Measurements from ENCODE around the gene APOL5. TPM values are rescaled to one million over a fixed set of nuclear protein-coding genes. Genes with fewer than 3 reads are reported as not detected.

The APOL5 gene
- total RNA-seq, 1 experiment from 2014 or later = not detected

- TF ChIP-seq CTCF (IDR thresholded peaks at IDR 0.05; ENCODE audit: unreplicated experiment) = no peak
- ChIA-PET POLR2A (interaction anchor here (0.7 kb wide), 1 partner anchor 113 kb away, joined by 3 read pairs; no protein-coding TSS in a partner anchor), CTCF (no interaction called here)
- no peak overlapping the region for H3K27ac Mint-ChIP-seq (ENCODE audit: low read depth, unreplicated experiment)
- H3K4me3 Mint-ChIP-seq (ENCODE audit: unreplicated experiment) = no peak overlapping the region
- H3K27me3 Mint-ChIP-seq (ENCODE audit: insufficient read depth, unreplicated experiment) = no peaks in the 10 kb centered on the region
- H3K36me3 Mint-ChIP-seq (ENCODE audit: insufficient read depth, unreplicated experiment) = peaks cover 70% of the 10 kb centered on the region
- no peaks in the 10 kb centered on the region for H3K9me3 Mint-ChIP-seq (ENCODE audit: unreplicated experiment)
- no peaks in the 10 kb centered on the region for H3K4me1 Mint-ChIP-seq (ENCODE audit: insufficient read depth, unreplicated experiment)
- DNase-seq (ENCODE audit: unreplicated experiment) = no peak
- intact Hi-C loops (cut with micrococcal nuclease) = loop anchor here (10.0 kb wide), 1 partner anchor 122 kb away; no protein-coding TSS in a partner anchor
- BruUV-seq (replicated peaks) = no TSS peak
These were observed 29.5 kb downstream of the APOL5 start for GRCh38 chr22:35746946-35747703.

GRCh38 chr22:35749808-35750207 lies 32.1 kb downstream of the APOL5 start:
- no peak for TF ChIP-seq CTCF (IDR thresholded peaks at IDR 0.05; ENCODE audit: unreplicated experiment)
- H3K9me3 Mint-ChIP-seq (ENCODE audit: unreplicated experiment) = no peaks in the 10 kb centered on the region
- CTCF ChIA-PET = interaction anchor here (0.8 to 1.1 kb wide), 2 partner anchors 11 to 89 kb away, joined by 3 to 4 read pairs; no protein-coding TSS in a partner anchor
- intact Hi-C loops (cut with micrococcal nuclease) = loop anchor here (10.0 kb wide), 1 partner anchor 125 kb away; no protein-coding TSS in a partner anchor
- H3K36me3 Mint-ChIP-seq (ENCODE audit: insufficient read depth, unreplicated experiment) = peaks cover 67% of the 10 kb centered on the region
- DNase-seq (ENCODE audit: unreplicated experiment) = no peak
- no peak overlapping the region for H3K27ac Mint-ChIP-seq (ENCODE audit: low read depth, unreplicated experiment)
- POLR2A ChIA-PET = interaction anchor here (0.9 kb wide), 2 partner anchors 15 to 90 kb away, joined by 3 read pairs; no protein-coding TSS in a partner anchor
- no peaks in the 10 kb centered on the region for H3K27me3 Mint-ChIP-seq (ENCODE audit: insufficient read depth, unreplicated experiment)
- BruUV-seq (replicated peaks) = no TSS peak
- H3K4me1 Mint-ChIP-seq (ENCODE audit: insufficient read depth, unreplicated experiment) = no peaks in the 10 kb centered on the region
- H3K4me3 Mint-ChIP-seq (ENCODE audit: unreplicated experiment) = no peak overlapping the region

- no peak for TF ChIP-seq CTCF (IDR thresholded peaks at IDR 0.05; ENCODE audit: unreplicated experiment)
- CTCF ChIA-PET = interaction anchor here (1.5 kb wide), 1 partner anchor 121 kb away, joined by 3 read pairs; no protein-coding TSS in a partner anchor
- DNase-seq (ENCODE audit: unreplicated experiment) = no peak
- Mint-ChIP-seq H3K36me3 (ENCODE audit: insufficient read depth, unreplicated experiment) (peaks cover 69% of the 10 kb centered on the region), H3K4me1 (ENCODE audit: insufficient read depth, unreplicated experiment) (no peaks in the 10 kb centered on the region), H3K27ac (ENCODE audit: low read depth, unreplicated experiment) (no peak overlapping the region), H3K27me3 (ENCODE audit: insufficient read depth, unreplicated experiment) (no peaks in the 10 kb centered on the region), H3K9me3 (ENCODE audit: unreplicated experiment) (no peaks in the 10 kb centered on the region), H3K4me3 (ENCODE audit: unreplicated experiment) (no peak overlapping the region)
- POLR2A ChIA-PET = interaction anchor here (1.3 to 2.1 kb wide), 2 partner anchors 10 to 12 kb away, joined by 3 to 8 read pairs; no protein-coding TSS in a partner anchor
- no TSS peak for BruUV-seq (replicated peaks)
- intact Hi-C loops (cut with micrococcal nuclease) = no loop called here
These were observed 34.6 kb downstream of the APOL5 start for GRCh38 chr22:35752006-35752862.

- BruUV-seq (replicated peaks) = no TSS peak
- intact Hi-C loops (cut with micrococcal nuclease) = no loop called here
- Mint-ChIP-seq H3K4me3 (ENCODE audit: unreplicated experiment) (no peak overlapping the region), H3K27ac (ENCODE audit: low read depth, unreplicated experiment) (no peak overlapping the region), H3K9me3 (ENCODE audit: unreplicated experiment) (no peaks in the 10 kb centered on the region), H3K4me1 (ENCODE audit: insufficient read depth, unreplicated experiment) (no peaks in the 10 kb centered on the region), H3K27me3 (ENCODE audit: insufficient read depth, unreplicated experiment) (no peaks in the 10 kb centered on the region), H3K36me3 (ENCODE audit: insufficient read depth, unreplicated experiment) (peaks cover 71% of the 10 kb centered on the region)
- CTCF ChIA-PET = interaction anchor here (0.6 to 1.5 kb wide), 2 partner anchors 122 to 126 kb away, joined by 3 read pairs; no protein-coding TSS in a partner anchor
- no peak for DNase-seq (ENCODE audit: unreplicated experiment)
- TF ChIP-seq CTCF (IDR thresholded peaks at IDR 0.05; ENCODE audit: unreplicated experiment) = no peak
- POLR2A ChIA-PET = no interaction called here
These were observed 35.2 kb downstream of the APOL5 start for GRCh38 chr22:35752863-35753189.
